Upper lobe of left lung (tissue), 6 donors: Measurements from ENCODE around the gene DYRK1A. TPM values are rescaled to one million over a fixed set of nuclear protein-coding genes. Genes with fewer than 3 reads are reported as not detected.

Experiments
- ATAC-seq, 2 donors: fragments of 200-7000 bp; cut with Tn5 transposase; one replicate each; pipeline ENCODE4 v1.9.1; 2022; ENCODE audit warnings: mild to moderate bottlenecking in 2 of 2, moderate library complexity in 2 of 2; ENCODE audit not compliant: low FRiP score in 2 of 2
- DNase-seq, 2 donors: peaks; one replicate each; pipeline ENCODE4 v3.0.0-alpha.2; 2019 to 2020
- H3K27ac ChIP-seq, 4 donors: fragments of 200-600 bp; sonication (generic); one replicate each; pipeline ENCODE4 v1.5.1; 2016 to 2019
- H3K27me3 ChIP-seq, 4 donors: fragments of 200-600 bp; sonication (generic); one replicate each; pipeline ENCODE4 v1.5.1; 2017 to 2019
- H3K36me3 ChIP-seq, 4 donors: fragments of 200-600 bp; sonication (generic); one replicate each; pipeline ENCODE4 v1.5.1; 2016 to 2019
- H3K4me1 ChIP-seq, 4 donors: fragments of 200-600 bp; sonication (generic); one replicate each; pipeline ENCODE4 v1.5.1; 2018 to 2019
- H3K4me3 ChIP-seq, 4 donors: fragments of 200-600 bp; sonication (generic); one replicate each; pipeline ENCODE4 v1.5.1; 2017 to 2019; ENCODE audit warnings: mild to moderate bottlenecking in 2 of 4, moderate library complexity in 1 of 4
- H3K9me3 ChIP-seq, 4 donors: fragments of 200-600 bp; sonication (generic); one replicate each; pipeline ENCODE4 v1.5.1; 2018 to 2019
- EP300 ChIP-seq, 4 donors: sonication (generic); formaldehyde crosslinking; IDR thresholded peaks; one replicate each; pipeline ENCODE4 v1.5.1; 2017; ENCODE audit warnings: antibody characterized with exemption in 4 of 4, control low read depth in 2 of 4
- POLR2A ChIP-seq, 4 donors: fragments of 450-650 bp; IDR thresholded peaks; one replicate each; pipeline ENCODE4 v1.5.1; 2016 to 2017; ENCODE audit warnings: antibody characterized with exemption in 4 of 4, mild to moderate bottlenecking in 2 of 4
- POLR2AphosphoS5 ChIP-seq, 2 donors: sonication (generic); formaldehyde crosslinking; IDR thresholded peaks; one replicate each; pipeline ENCODE4 v1.5.1; 2017; ENCODE audit warnings: antibody characterized with exemption in 2 of 2
- WGBS, 2 donors: methylation state at CpG; one replicate each; pipeline ENCODE4 v1.1.5; 2017 to 2018; 5-methylcytosine and 5-hydroxymethylcytosine counted together
- total RNA-seq, 6 donors: library from RNA; depleted of rRNA in 4 of 6; stranded (reverse); fragments of >200 nt in 4 of 6; gene quantifications; one replicate each; pipeline versions ENCODE4 v1.1.0 to v1.2.1, GENCODE V29; 2016 to 2021
- TF ChIP-seq, protein P1 (sequence below), 6 experiments: fragments of 450-650 bp in 4 of 6; fragments of 200-600 bp in 2 of 6; sonication (generic) in 2 of 6; IDR thresholded peaks; one replicate each; pipeline ENCODE4 v1.5.1; 2016 to 2019; ENCODE audit warnings: antibody characterized with exemption in 6 of 6
- donor health status: DM: no; HTN: no; CAD: no; lungs with moderate emphysema.
- donor health status: DM: no; HTN: yes; CAD: no; lungs with severe emphysema.

The DYRK1A gene
- total RNA-seq, 6 donors from 2014 or later = 64.1 to 116 (median 83.2) TPM

DNA sequence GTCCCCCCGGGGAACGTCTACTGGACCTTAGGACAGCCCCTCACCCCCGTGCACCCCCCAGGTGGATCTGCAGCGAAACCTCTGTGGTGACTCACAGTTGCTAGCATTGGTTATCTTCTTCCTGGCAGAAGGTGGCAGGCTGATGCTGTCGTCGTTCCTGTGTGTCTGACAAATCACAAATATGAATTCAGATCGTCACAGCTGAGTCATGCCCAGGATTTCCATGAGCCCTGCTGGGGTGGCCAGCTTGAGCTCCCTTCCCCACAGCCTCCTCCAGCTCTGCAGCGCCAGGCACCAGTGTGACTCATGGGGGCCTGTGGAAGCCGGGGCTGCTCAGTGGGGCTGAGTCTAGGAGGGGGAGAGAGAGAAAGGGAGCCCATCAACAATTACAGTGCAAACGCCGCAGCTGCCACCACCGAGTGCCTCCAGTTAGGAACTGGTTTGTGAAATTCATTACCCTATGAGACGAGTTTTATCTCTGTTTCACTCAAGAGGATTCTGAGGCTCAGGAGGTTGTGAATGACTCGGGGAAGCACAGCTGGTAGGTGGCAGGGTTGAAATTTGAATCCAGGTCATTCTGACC lies 197.9 kb downstream of the DYRK1A start:
- H3K36me3 ChIP-seq = no peaks in the 10 kb centered on the region
- DNase-seq = peak; percentile 71 to 87
- H3K27me3 ChIP-seq = no peaks in the 10 kb centered on the region
- H3K27ac ChIP-seq = peak overlapping the region; percentile 86 to 93 (median 89)
- H3K4me1 ChIP-seq = peaks cover 16 to 21% (median 19%) of the 10 kb centered on the region in 4 donors
- ATAC-seq = peak; percentile 87 to 88
- TF ChIP-seq POLR2AphosphoS5 (IDR thresholded peaks at IDR 0.05) = peak; percentile 19 to 77
- TF ChIP-seq, protein P1, sequence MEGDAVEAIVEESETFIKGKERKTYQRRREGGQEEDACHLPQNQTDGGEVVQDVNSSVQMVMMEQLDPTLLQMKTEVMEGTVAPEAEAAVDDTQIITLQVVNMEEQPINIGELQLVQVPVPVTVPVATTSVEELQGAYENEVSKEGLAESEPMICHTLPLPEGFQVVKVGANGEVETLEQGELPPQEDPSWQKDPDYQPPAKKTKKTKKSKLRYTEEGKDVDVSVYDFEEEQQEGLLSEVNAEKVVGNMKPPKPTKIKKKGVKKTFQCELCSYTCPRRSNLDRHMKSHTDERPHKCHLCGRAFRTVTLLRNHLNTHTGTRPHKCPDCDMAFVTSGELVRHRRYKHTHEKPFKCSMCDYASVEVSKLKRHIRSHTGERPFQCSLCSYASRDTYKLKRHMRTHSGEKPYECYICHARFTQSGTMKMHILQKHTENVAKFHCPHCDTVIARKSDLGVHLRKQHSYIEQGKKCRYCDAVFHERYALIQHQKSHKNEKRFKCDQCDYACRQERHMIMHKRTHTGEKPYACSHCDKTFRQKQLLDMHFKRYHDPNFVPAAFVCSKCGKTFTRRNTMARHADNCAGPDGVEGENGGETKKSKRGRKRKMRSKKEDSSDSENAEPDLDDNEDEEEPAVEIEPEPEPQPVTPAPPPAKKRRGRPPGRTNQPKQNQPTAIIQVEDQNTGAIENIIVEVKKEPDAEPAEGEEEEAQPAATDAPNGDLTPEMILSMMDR (IDR thresholded peaks at IDR 0.05) = no peak
- peak in 3 of 4 donors; percentile 35 to 55 (median 38) for TF ChIP-seq EP300 (IDR thresholded peaks at IDR 0.05)
- no peak for TF ChIP-seq POLR2A (IDR thresholded peaks at IDR 0.05)
- WGBS, 2 donors = 14 to 22% methylated on average over 10 to 14 of the region's 14 CpGs
- H3K9me3 ChIP-seq = no peaks in the 10 kb centered on the region
- peak overlapping the region; percentile 54 to 90 (median 76) for H3K4me3 ChIP-seq

DNA sequence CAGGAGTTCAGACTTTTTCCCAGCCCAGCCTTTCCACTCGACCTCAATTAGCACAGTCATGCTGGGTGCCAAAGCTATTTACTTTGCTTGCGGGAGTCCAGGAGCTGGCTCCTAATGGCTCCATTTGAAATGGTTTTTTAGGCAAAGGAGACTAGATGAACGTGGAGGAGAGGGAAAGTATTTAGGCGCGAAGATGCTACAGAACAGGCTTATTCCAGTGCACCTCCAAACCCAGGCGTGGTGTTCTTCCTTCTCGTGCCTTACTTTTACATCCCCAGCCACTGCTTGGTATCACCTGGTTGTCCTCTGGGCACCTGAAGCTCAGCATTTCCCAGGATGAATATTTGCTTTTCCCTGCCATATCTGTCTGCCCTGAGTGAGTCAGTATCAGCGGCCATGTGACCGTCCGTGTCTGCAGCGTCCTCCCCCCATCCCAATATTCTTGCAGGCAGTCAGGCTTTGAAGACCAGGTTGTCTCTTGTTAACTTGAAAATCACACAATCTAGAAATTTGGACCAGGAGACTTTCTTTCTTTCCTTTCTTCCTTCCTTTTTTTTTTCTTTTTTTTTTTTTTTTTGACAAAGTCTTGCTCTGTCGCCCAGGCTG lies 198.5 kb downstream of the DYRK1A start:
- Histone ChIP-seq H3K36me3 (no peaks in the 10 kb centered on the region), H3K27me3 (no peaks in the 10 kb centered on the region), H3K4me1 (peaks cover 16 to 21% (median 19%) of the 10 kb centered on the region in 4 donors), H3K4me3 (peak overlapping the region in 3 of 4 donors; percentile 75 to 90 (median 78)), H3K9me3 (no peaks in the 10 kb centered on the region), H3K27ac (peak overlapping the region; percentile 86 to 93 (median 89))
- TF ChIP-seq, protein P1 (IDR thresholded peaks at IDR 0.05) = no peak
- TF ChIP-seq POLR2A (IDR thresholded peaks at IDR 0.05) = no peak
- TF ChIP-seq POLR2AphosphoS5 (IDR thresholded peaks at IDR 0.05) = no peak
- no peak for TF ChIP-seq EP300 (IDR thresholded peaks at IDR 0.05)
- WGBS, 2 donors = 77 to 79% methylated on average over 12 of the region's 12 CpGs
- DNase-seq (peak in 1 of 2 donors; percentile 29), ATAC-seq (no peak)

DNA sequence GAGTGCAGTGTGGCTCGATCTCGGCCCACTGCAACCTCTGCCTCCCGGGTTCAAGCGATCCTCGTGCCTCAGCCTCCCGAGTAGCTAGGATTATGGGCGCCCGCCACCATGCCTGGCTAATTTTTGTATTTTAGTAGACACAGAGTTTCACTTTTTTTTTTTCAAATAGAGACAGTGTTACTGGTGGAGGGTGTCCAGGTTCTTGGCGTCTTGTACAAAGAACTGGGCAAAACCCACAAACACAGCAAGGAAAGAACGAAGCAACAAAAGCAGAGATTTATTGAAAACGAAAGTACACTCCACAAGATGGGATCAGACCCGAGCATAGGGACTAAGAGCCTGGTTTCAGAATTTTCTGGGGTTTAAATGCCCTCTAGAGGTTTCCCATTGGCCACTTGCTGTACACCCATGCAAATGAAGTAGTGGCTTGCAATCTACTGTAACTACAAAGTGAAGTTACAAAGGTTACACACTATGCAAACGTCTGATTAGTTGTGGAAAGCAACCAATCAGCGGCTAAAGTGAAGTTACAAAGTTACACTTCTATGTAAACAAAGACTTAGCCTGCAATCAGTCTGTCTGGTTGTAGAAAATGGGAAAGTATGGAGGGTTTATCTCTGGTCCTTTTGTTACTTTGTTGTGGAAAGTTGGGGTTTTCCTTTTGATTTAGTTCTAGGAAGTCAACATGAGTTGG lies 199.1 kb downstream of the DYRK1A start:
- no peaks in the 10 kb centered on the region for H3K27me3 ChIP-seq
- H3K27ac ChIP-seq = no peak overlapping the region
- H3K36me3 ChIP-seq = no peaks in the 10 kb centered on the region
- peaks cover 16 to 21% (median 19%) of the 10 kb centered on the region in 4 donors for H3K4me1 ChIP-seq
- 83 to 88% methylated on average over 14 of the region's 14 CpGs for WGBS, 2 donors
- no peaks in the 10 kb centered on the region for H3K9me3 ChIP-seq
- no peak for ATAC-seq
- TF ChIP-seq POLR2A (IDR thresholded peaks at IDR 0.05) = no peak
- TF ChIP-seq EP300 (IDR thresholded peaks at IDR 0.05) = no peak
- no peak for TF ChIP-seq POLR2AphosphoS5 (IDR thresholded peaks at IDR 0.05)
- TF ChIP-seq, protein P1 (IDR thresholded peaks at IDR 0.05) = no peak
- DNase-seq = no peak
- H3K4me3 ChIP-seq = peak overlapping the region in 1 of 4 donors; percentile 15

DNA sequence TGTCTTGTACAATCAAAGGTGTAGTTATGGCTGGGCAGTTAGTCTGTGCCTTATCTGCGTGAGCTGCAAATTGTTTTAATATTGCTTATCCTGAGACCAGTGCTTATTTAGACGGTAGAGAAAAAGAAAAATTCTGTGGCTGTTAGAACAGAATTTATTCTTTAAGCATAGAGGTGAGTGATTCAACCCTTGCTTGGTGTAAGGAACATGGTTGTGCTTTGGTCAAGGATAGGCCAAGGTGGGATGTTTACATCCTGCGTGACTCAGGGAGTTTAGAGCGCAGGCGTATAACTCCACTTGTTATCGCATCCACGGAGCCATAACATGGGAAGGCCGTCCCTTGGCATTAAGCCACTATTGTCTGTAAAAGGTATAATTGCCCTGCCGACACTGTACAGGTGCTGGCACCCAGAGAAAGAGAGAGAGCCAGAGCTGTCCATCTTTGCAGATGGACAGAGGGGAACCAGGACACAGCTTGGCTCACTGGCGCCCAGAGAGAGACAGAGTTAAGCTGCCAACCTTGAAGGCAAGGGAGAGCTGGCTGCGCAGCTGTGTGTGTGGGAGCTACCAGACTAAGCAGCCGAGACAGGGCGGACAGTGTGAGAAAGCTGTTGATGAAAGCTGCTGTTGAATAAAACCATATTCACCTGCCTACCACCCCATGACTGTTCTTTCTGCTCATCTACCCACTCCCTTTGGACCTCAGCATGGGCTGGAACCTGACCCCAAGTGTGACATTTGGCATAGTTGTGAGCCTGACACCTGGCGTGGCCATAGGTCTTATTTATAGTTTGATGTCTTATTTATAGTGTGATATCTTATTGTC lies 200.4 kb downstream of the DYRK1A start:
- peaks cover 16 to 21% (median 19%) of the 10 kb centered on the region in 4 donors for H3K4me1 ChIP-seq
- no peak overlapping the region for H3K27ac ChIP-seq
- WGBS, 2 donors = 88 to 89% methylated on average over 13 to 14 of the region's 14 CpGs
- H3K4me3 ChIP-seq = no peak overlapping the region
- no peak for DNase-seq
- no peaks in the 10 kb centered on the region for H3K27me3 ChIP-seq
- no peaks in the 10 kb centered on the region for H3K9me3 ChIP-seq
- no peaks in the 10 kb centered on the region for H3K36me3 ChIP-seq
- TF ChIP-seq EP300 (IDR thresholded peaks at IDR 0.05) = no peak
- TF ChIP-seq POLR2AphosphoS5 (IDR thresholded peaks at IDR 0.05) = no peak
- no peak for TF ChIP-seq POLR2A (IDR thresholded peaks at IDR 0.05)
- TF ChIP-seq, protein P1 (IDR thresholded peaks at IDR 0.05) = no peak
- ATAC-seq = no peak
